Keratinocyte (primary cell): Measurements from ENCODE around the gene TRIM26. TPM values are rescaled to one million over a fixed set of nuclear protein-coding genes. Genes with fewer than 3 reads are reported as not detected.

Experiments
- DNase-seq: peaks from one replicate; pipeline ENCODE4 v3.0.0-alpha.2; 2011; ENCODE audit warnings: low read depth, missing footprints, low spot score
- FAIRE-seq: peaks from 2 replicates; lab custom pipeline; 2011; peaks lifted over from hg19 to GRCh38; lab: Jason Lieb, UNC
- H2AFZ ChIP-seq: 2 replicates; pipeline ENCODE4 v1.6.0; 2012; ENCODE audit warnings: low read length, control low read depth, inconsistent platforms; ENCODE audit not compliant: control insufficient read depth
- H3K27ac ChIP-seq: 2 replicates; pipeline ENCODE4 v1.5.1; 2011; ENCODE audit warnings: low read length; ENCODE audit not compliant: control insufficient read depth, insufficient read depth
- H3K27me3 ChIP-seq: 3 replicates; pipeline ENCODE4 v1.6.0; 2011; ENCODE audit warnings: low read length; ENCODE audit not compliant: control insufficient read depth, insufficient read depth; ENCODE audit errors: extremely low read depth
- H3K36me3 ChIP-seq, 2 experiments: 2 replicates in 1 of 2; 3 replicates in 1 of 2; pipeline ENCODE4 v1.5.1; 2011; ENCODE audit warnings: low read length in 2 of 2, mild to moderate bottlenecking in 1 of 2; ENCODE audit not compliant: control insufficient read depth in 2 of 2, insufficient read depth in 2 of 2; ENCODE audit errors: extremely low read depth in 1 of 2
- H3K4me1 ChIP-seq: 3 replicates; pipeline ENCODE4 v1.5.1; 2011; ENCODE audit warnings: low read length; ENCODE audit not compliant: control insufficient read depth, insufficient read depth; ENCODE audit errors: extremely low read depth
- H3K4me2 ChIP-seq: 3 replicates; pipeline ENCODE4 v1.6.0; 2011; ENCODE audit warnings: low read depth, low read length; ENCODE audit not compliant: control insufficient read depth, insufficient read depth; ENCODE audit errors: extremely low read depth
- H3K4me3 ChIP-seq, 3 experiments: fragments of 200-600 bp in 1 of 3; sonication (generic) in 1 of 3; 2 replicates in 2 of 3; 3 replicates in 1 of 3; pipeline ENCODE4 v1.5.1; 2011 to 2016; ENCODE audit warnings: low read length in 3 of 3, mild to moderate bottlenecking in 3 of 3, control low read depth in 2 of 3, inconsistent platforms in 1 of 3, low read depth in 1 of 3, mixed read lengths in 1 of 3, mixed run types in 1 of 3, moderate library complexity in 1 of 3; ENCODE audit not compliant: control insufficient read depth in 2 of 3, insufficient read depth in 2 of 3; ENCODE audit errors: extremely low read depth in 1 of 3
- H3K79me2 ChIP-seq: 2 replicates; pipeline ENCODE4 v1.6.0; 2012; ENCODE audit warnings: low read length; ENCODE audit not compliant: control insufficient read depth, insufficient read depth
- H3K9ac ChIP-seq: 3 replicates; pipeline ENCODE4 v1.6.0; 2011; ENCODE audit warnings: low read length; ENCODE audit not compliant: control insufficient read depth, insufficient read depth; ENCODE audit errors: extremely low read depth
- H3K9me1 ChIP-seq: 3 replicates; pipeline ENCODE4 v1.6.0; 2011; ENCODE audit warnings: low read length; ENCODE audit not compliant: control insufficient read depth, insufficient read depth; ENCODE audit errors: extremely low read depth
- H3K9me3 ChIP-seq: 2 replicates; pipeline ENCODE4 v1.5.1; 2012; ENCODE audit warnings: low read depth, low read length; ENCODE audit not compliant: control insufficient read depth
- H4K20me1 ChIP-seq: 3 replicates; pipeline ENCODE4 v1.6.0; 2011; ENCODE audit warnings: low read length; ENCODE audit not compliant: control insufficient read depth, insufficient read depth; ENCODE audit errors: extremely low read depth
- CTCF ChIP-seq, 3 experiments: IDR thresholded peaks in 1 of 3; conservative IDR thresholded peaks in 1 of 3; optimal IDR thresholded peaks in 1 of 3; 2 replicates in 2 of 3; 3 replicates in 1 of 3; pipeline versions ENCODE3 to v1.5.1; 2011; ENCODE audit warnings: low read length in 3 of 3, mild to moderate bottlenecking in 3 of 3, moderate library complexity in 2 of 3, control low read depth in 1 of 3, inconsistent platforms in 1 of 3; ENCODE audit not compliant: insufficient read depth in 2 of 3; ENCODE audit errors: extremely low read depth in 1 of 3
- EZH2 ChIP-seq: IDR thresholded peaks from one replicate; pipeline ENCODE4 v1.6.1; 2012; ENCODE audit warnings: inconsistent platforms, mild to moderate bottlenecking, low read length, moderate library complexity
- dilution Hi-C: fragments of 300-500 bp; cut with MboI; formaldehyde crosslinking; loops from one replicate; pipeline ENCODE4 v1.7.0; 2020; ENCODE audit warnings: low sequenced_read_pairs; ENCODE audit not compliant: extremely low pct_ligation_motif_present
- polyA plus RNA-seq, 5 experiments: library from polyadenylated mRNA; depleted of rRNA in 3 of 5; stranded (reverse) in 3 of 5; stranded (forward) in 1 of 5; unstranded in 1 of 5; fragments of >200 nt; gene quantifications; 1 replicate in 1 of 5; 2 replicates in 3 of 5; 3 replicates in 1 of 5; pipeline versions ENCODE4 v1.2.1 to v1.2.3, GENCODE V29; 2011 to 2012; ENCODE audit warnings: missing spikeins in 2 of 5, low read depth in 1 of 5, low replicate concordance in 1 of 5

Gene TRIM26
- polyA plus RNA-seq, 1 donor (not counting 4 experiments of a cell fraction or from before 2014, with no cell fraction given): 34.7 TPM

- TF ChIP-seq CTCF (optimal IDR thresholded peaks at IDR 0.05 in 1 of 3, IDR thresholded peaks at IDR 0.05 in 1 of 3, conservative IDR thresholded peaks at IDR 0.05 in 1 of 3; ENCODE audit: extremely low read depth in 1 of 3, insufficient read depth in 2 of 3, low read length in 3 of 3) (no peak), EZH2 (no peak)
- H3K79me2 ChIP-seq: peaks cover 39% of the 10 kb centered on the region
- no peak for DNase-seq
- no peaks in the 10 kb centered on the region for H3K9me1 ChIP-seq
- peak overlapping the region; percentile 98 for H3K9ac ChIP-seq
- dilution Hi-C loops: no loop called here
- H3K27me3 ChIP-seq: no peaks in the 10 kb centered on the region
- H3K4me2 ChIP-seq: peak overlapping the region; percentile 81
- peaks cover 3% of the 10 kb centered on the region for H4K20me1 ChIP-seq
- peak overlapping the region; percentile 95 for H3K27ac ChIP-seq
- H3K36me3 ChIP-seq: peaks cover 0 to 4% of the 10 kb centered on the region in 2 experiments
- peaks cover 27% of the 10 kb centered on the region for H3K4me1 ChIP-seq
- peak overlapping the region; percentile 52 to 93 (median 85) for H3K4me3 ChIP-seq
- H3K9me3 ChIP-seq: no peaks in the 10 kb centered on the region
- no peak for FAIRE-seq
- peak overlapping the region; percentile 75 for H2AFZ ChIP-seq
Observed at GRCh38 chr6:30213667-30213956, 406 bp upstream of the TRIM26 start.

GRCh38 chr6:30211899-30212298 is 1.3 kb downstream of the TRIM26 start:
- TF ChIP-seq EZH2: no peak
- no peak for TF ChIP-seq CTCF (optimal IDR thresholded peaks at IDR 0.05 in 1 of 3, IDR thresholded peaks at IDR 0.05 in 1 of 3, conservative IDR thresholded peaks at IDR 0.05 in 1 of 3; ENCODE audit: extremely low read depth in 1 of 3, insufficient read depth in 2 of 3, low read length in 3 of 3)
- H3K4me1 ChIP-seq: peaks cover 44% of the 10 kb centered on the region
- peaks cover 0 to 4% of the 10 kb centered on the region in 2 experiments for H3K36me3 ChIP-seq
- dilution Hi-C loops: no loop called here
- peak overlapping the region; percentile 95 for H3K4me2 ChIP-seq
- DNase-seq (no peak), FAIRE-seq (no peak)
- H3K9ac ChIP-seq: peak overlapping the region; percentile 98
- peak overlapping the region; percentile 95 for H3K27ac ChIP-seq
- peaks cover 3% of the 10 kb centered on the region for H4K20me1 ChIP-seq
- no peaks in the 10 kb centered on the region for H3K9me1 ChIP-seq
- no peaks in the 10 kb centered on the region for H3K27me3 ChIP-seq
- peaks cover 55% of the 10 kb centered on the region for H3K79me2 ChIP-seq
- H2AFZ ChIP-seq: no peak overlapping the region
- H3K4me3 ChIP-seq: peak overlapping the region; percentile 85 to 93 (median 88)
- no peaks in the 10 kb centered on the region for H3K9me3 ChIP-seq
